Right atrium auricular region (tissue), 2 donors: Measurements from ENCODE around the gene EREG. TPM values are rescaled to one million over a fixed set of nuclear protein-coding genes. Genes with fewer than 3 reads are reported as not detected.
A peak's percentile ranks its signal among the peaks of the same experiment; 100 is the strongest.

Source experiments
- DNase-seq: peaks from one replicate; pipeline ENCODE4 v3.0.0-alpha.2; 2019; ENCODE audit warnings: low spot score
- H3K27ac ChIP-seq, 2 donors: fragments of 200-600 bp; sonication (generic); 1 replicate in 1 of 2; 2 replicates in 1 of 2; pipeline ENCODE4 v1.5.1; 2016 to 2019
- H3K27me3 ChIP-seq, 2 donors: fragments of 200-600 bp; sonication (generic); one replicate each; pipeline versions ENCODE4 v1.5.1 to v1.6.0; 2017 to 2019
- H3K36me3 ChIP-seq: fragments of 200-600 bp; sonication (generic); one replicate; pipeline ENCODE4 v1.5.1; 2016
- H3K4me1 ChIP-seq, 2 donors: fragments of 200-600 bp; sonication (generic); one replicate each; pipeline versions ENCODE4 v1.5.1 to v1.6.0; 2017 to 2019
- H3K4me3 ChIP-seq, 2 donors: fragments of 200-600 bp; sonication (generic); 1 replicate in 1 of 2; 2 replicates in 1 of 2; pipeline ENCODE4 v1.5.1; 2017 to 2019; ENCODE audit warnings: mild to moderate bottlenecking in 1 of 2, moderate library complexity in 1 of 2
- H3K9me3 ChIP-seq, 2 donors: fragments of 200-600 bp; sonication (generic); one replicate each; pipeline ENCODE4 v1.5.1; 2019
- CTCF ChIP-seq, 2 donors: fragments of 200-600 bp; sonication (generic); IDR thresholded peaks; one replicate each; pipeline ENCODE4 v1.5.1; 2019; ENCODE audit warnings: antibody characterized with exemption in 2 of 2
- total RNA-seq, 2 donors: library from RNA; depleted of rRNA; stranded (reverse); fragments of >200 nt; gene quantifications; one replicate each; pipeline ENCODE4 v1.1.0, GENCODE V29; 2016

Gene EREG
- total RNA-seq, 2 donors from 2014 or later = 0.31 to 3.1 TPM

GRCh38 chr4:74428276-74428675 is 63.3 kb downstream of the EREG start:
- TF ChIP-seq CTCF (IDR thresholded peaks at IDR 0.05) = no peak
- Histone ChIP-seq H3K27ac (no peak overlapping the region), H3K36me3 (no peaks in the 10 kb centered on the region), H3K9me3 (no peaks in the 10 kb centered on the region), H3K4me1 (peaks cover 0 to 17% of the 10 kb centered on the region in 2 donors), H3K4me3 (no peak overlapping the region), H3K27me3 (no peaks in the 10 kb centered on the region)
- no peak for DNase-seq

GRCh38 chr4:74431113-74431826 is 66.3 kb downstream of the EREG start:
- no peaks in the 10 kb centered on the region for H3K27me3 ChIP-seq
- no peaks in the 10 kb centered on the region for H3K36me3 ChIP-seq
- peak overlapping the region in 1 of 2 donors; percentile 26 for H3K27ac ChIP-seq
- no peaks in the 10 kb centered on the region for H3K9me3 ChIP-seq
- H3K4me1 ChIP-seq = peaks cover 0 to 12% of the 10 kb centered on the region in 2 donors
- no peak overlapping the region for H3K4me3 ChIP-seq
- no peak for DNase-seq
- no peak for TF ChIP-seq CTCF (IDR thresholded peaks at IDR 0.05)

GRCh38 chr4:74433043-74433442 is 68.1 kb downstream of the EREG start:
- Histone ChIP-seq H3K4me3 (no peak overlapping the region), H3K27ac (no peak overlapping the region), H3K4me1 (peaks cover 0 to 12% of the 10 kb centered on the region in 2 donors), H3K36me3 (no peaks in the 10 kb centered on the region), H3K9me3 (no peaks in the 10 kb centered on the region), H3K27me3 (no peaks in the 10 kb centered on the region)
- no peak for DNase-seq
- TF ChIP-seq CTCF (IDR thresholded peaks at IDR 0.05) = no peak

- peaks cover 0 to 12% of the 10 kb centered on the region in 2 donors for H3K4me1 ChIP-seq
- H3K27me3 ChIP-seq = no peaks in the 10 kb centered on the region
- no peaks in the 10 kb centered on the region for H3K36me3 ChIP-seq
- H3K4me3 ChIP-seq = no peak overlapping the region
- H3K9me3 ChIP-seq = no peaks in the 10 kb centered on the region
- TF ChIP-seq CTCF (IDR thresholded peaks at IDR 0.05) = no peak
- H3K27ac ChIP-seq = no peak overlapping the region
- no peak for DNase-seq
Measured at GRCh38 chr4:74433541-74434172, 68.7 kb downstream of the EREG start.

GRCh38 chr4:74435296-74435695 is 70.4 kb downstream of the EREG start:
- no peak overlapping the region for H3K27ac ChIP-seq
- H3K4me1 ChIP-seq = peaks cover 0 to 12% of the 10 kb centered on the region in 2 donors
- no peaks in the 10 kb centered on the region for H3K27me3 ChIP-seq
- no peak overlapping the region for H3K4me3 ChIP-seq
- TF ChIP-seq CTCF (IDR thresholded peaks at IDR 0.05) = no peak
- H3K36me3 ChIP-seq = no peaks in the 10 kb centered on the region
- DNase-seq = no peak
- H3K9me3 ChIP-seq = no peaks in the 10 kb centered on the region
